Myocyte (in vitro differentiated cells): ENCODE measurements around the gene LARGE2. TPM values are rescaled to one million over a fixed set of nuclear protein-coding genes. Genes with fewer than 3 reads are reported as not detected.

ENCODE experiments used
- DNase-seq: peaks from one replicate; pipeline ENCODE4 v3.0.0-alpha.2; 2012; ENCODE audit warnings: low read depth
- polyA plus RNA-seq: library from polyadenylated mRNA; unstranded; fragments of >200 nt; gene quantifications from one replicate; pipeline ENCODE4 v1.2.1, GENCODE V29; 2012; ENCODE audit warnings: missing spikeins
- total RNA-seq: library from RNA; depleted of rRNA; stranded (reverse); fragments of >200 nt; gene quantifications from 2 replicates; pipeline ENCODE4 v1.2.3, GENCODE V29; 2014

The LARGE2 gene
- not detected in 2 replicates for total RNA-seq
- polyA plus RNA-seq: not detected

DNA sequence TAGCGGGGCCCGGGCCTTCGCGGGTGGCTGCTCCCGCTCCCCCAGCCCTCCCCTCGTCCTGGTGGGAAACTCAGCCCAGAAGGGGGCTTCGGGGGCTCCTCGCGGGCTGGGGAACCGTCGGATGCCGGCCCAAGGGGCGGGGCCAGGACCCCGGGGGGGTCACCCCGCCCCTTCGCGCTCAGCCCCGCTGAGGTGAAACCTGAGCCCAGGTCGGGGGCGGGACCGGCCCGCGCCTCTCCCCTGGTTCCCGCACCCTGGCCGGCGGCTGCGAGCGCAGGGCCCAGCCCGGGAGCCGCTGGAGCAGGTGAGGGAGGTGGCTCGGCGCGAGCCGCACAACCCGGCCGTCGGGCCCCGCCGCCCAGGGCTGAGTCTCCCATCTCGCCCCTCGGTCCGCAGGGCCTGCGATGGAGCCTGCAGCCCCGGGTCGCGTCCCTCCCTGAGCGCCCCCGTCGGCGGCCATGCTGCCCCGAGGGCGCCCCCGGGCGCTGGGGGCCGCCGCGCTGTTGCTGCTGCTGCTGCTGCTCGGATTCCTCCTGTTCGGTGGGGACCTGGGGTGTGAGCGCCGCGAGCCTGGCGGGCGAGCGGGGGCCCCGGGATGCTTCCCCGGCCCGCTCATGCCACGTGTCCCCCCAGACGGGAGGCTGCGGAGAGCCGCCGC is at the start of gene LARGE2:
LARGE2 (plus strand) TSS at position 232 of the 658 bp plus-strand sequence; CDS start at position 459, 227 bp downstream.
- DNase-seq: no peak

- DNase-seq: no peak
Measured at GRCh38 chr11:45876401-45876800, 46.1 kb upstream of the LARGE2 start.

DNA sequence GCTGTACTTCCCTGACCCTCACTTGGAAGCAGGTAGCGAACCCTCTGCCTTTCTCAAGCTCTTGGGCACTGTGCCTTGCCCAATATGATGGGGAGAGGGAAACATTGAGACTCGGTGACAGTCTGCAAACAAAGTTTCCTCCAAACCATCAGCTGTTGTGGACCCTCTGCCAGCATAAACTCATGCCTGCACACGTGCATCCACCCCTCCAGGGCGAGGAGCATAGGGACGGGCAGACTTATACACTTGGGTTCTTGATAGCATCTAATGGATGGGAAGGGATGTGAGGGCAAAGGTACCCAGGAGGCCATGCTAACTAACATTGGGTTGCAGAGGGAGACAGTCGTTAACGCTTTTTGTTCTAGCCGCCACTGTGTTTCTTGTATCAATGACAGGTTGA is 45.2 kb upstream of the LARGE2 start:
- DNase-seq: no peak

- no peak for DNase-seq
Measured at GRCh38 chr11:45877845-45878244, 44.6 kb upstream of the LARGE2 start.

DNA sequence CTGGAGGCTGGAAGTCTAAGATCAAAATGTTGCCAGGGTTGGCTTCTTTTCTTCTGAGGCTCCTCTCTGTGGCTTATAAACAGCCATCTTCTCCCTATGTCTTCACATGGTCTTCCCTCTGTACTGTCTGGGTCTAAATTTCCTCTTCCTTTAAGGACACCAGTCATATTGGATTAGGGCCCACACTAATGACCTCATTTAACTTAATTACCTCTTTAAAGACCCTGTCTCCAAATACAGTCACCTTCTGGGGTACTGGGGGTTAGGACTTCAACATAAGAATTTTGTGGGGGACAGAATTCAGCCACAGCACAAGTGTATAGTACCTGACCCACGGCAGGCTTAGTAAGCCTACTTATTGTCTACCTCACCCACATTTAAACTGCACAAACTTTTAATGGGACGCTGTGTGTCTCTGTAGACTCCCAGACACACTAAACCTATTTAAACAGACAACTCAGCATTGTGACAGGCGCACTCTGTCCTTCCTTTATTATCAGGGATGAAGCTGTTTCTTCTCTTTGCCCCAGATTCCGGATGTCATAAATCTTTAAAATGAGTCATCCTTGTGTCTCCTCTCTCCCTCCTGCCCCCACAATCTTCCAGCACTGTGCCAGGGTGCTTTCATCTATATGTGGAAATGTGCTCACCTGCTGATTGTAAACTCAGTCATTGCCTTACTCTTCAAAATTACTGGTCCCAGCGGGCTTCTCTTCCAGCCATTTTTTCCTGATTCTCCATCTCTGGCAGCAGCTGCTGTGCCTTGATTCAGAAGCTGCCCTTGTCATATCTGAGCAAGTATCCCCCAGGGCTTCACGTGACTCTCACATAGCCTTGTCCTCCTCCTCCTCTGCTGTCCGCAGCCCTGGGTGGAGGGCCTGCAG is 42.4 kb upstream of the LARGE2 start:
- no peak for DNase-seq

- DNase-seq: no peak
Measured at GRCh38 chr11:45880772-45881570, 41.5 kb upstream of the LARGE2 start.

- peak; percentile 35 for DNase-seq
Measured at GRCh38 chr11:45881708-45882368, 40.6 kb upstream of the LARGE2 start.

DNA sequence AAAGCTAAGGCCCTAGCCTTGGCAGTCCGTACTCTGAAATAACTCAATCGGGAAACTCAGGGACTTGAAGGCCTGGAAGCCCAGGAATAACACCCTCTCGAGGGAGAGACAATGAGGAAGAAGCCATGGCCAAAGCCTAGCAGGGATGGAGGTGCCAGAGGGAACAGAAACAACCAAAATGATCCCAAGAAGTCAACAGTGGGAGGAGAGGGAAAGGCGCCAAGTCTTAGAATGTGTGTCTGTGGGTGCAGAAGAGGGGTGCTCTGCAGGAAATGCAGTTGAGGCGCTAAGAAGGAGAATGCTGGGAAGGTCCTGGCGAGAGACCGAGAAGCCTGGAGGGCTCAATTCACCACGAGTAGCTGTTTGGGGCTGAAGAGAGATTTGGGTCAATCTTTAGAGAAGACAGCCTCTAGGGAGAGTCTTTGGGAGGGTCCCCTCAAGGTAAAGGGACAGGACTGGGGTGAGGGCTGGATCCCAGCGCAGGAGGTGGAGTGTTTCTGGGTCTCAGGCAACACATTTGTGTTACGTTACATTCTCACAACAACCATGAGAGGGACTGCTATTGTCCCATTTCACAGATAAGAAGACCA is 37.8 kb upstream of the LARGE2 start:
- no peak for DNase-seq

GRCh38 chr11:45885274-45885920 is 37.1 kb upstream of the LARGE2 start, which contains the start of gene MAPK8IP1:
Gene MAPK8IP1, plus strand, starts transcription at chr11:45885651. Its CDS starts 170 bp downstream, at chr11:45885821.
- DNase-seq: peak; percentile 49

DNA sequence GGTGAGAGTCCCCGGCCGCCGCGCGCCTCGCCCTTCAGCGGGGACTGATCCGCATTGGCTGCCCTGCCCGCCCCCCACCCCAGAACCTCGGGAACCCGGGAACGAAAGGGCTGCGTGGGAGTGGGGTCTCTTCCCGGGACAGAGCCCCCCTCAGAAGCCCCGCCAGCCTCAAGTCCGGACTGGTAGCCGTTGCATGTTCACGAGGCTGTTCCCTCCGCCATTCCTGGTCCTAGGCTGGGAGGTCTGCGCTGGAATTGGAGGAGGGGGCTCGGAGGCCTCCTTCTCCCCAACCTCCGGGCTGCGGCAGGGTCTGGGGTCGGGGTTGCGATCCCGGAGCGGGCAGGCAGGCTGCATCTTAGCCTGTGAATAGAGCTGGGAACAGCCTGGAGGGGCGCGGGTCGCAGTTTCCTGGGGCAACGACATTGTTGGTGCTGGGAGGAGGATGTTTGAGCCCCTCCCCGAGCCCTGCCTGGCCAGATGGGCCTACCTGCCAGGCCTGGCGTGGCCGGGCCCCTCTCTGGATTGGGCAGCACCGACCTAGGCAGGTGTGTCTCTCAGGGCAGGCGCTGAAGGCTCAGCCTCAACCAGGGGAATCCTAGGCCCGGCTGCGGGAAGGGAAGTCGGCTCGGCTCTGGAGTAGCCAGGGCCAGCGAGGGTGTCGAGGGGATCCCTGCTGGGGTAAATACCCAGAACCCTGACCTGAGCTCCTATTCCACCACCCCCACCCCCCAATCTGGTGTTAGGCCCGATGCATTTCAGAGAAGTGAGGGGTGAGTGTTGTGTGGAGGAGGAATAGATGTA is 36.3 kb upstream of the LARGE2 start:
- no peak for DNase-seq

DNA sequence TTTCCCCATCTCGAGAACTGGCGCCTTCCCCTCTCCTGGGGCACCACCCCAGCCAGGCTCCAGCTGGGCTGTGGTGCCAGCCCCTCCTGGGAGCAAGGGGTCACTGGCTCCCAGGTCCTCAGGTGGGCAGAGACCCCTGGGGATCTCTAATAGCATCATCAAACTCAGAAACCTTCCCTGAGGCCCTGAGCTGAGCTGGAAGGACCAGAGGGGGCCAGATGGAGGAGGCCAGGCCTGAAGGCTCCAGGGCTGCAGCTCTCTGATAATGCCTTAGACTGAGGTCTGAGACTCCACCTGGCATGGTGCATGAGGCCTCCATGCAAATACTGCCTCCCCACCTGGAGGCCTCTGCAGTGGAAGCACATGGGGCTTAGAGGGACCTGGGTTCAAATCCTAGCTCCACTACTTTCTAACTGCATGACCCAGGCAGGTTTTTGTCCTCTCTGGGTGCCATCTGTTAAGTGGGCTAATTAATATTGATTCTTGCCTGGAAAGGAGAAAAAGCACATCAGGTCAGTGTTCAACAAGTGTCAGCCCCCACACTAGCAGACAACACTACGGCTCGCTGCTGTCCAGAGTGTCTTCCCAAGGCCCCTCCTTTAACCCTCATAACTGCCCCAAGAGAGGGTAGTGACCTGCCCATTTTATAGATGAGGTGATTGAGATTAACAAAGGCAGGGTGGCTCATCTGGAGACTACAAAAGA is 35.5 kb upstream of the LARGE2 start:
- DNase-seq: no peak

DNA sequence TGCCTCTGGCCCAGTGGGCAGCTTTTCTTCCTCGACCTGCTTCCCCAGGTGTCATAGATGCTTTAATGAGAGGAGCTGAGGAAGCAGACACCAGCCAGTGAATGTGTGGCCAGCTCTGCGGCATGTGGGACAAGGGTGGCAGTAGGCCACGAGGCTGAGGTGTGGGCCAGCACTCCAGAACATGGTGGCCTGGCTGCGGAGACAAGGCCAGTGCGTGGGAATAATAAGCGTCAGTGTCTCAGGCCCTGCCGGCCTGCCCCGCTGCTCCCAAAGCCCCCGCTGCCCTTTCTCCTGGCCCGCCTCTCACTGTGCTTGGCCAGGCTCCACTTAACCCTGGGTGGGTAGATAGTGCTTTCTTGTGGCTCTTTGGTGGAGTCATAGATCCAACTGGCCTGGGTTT is 34.9 kb upstream of the LARGE2 start:
- DNase-seq: no peak

- no peak for DNase-seq
Measured at GRCh38 chr11:45889555-45889954, 32.9 kb upstream of the LARGE2 start.

- DNase-seq: no peak
Measured at GRCh38 chr11:45889966-45890365, 32.5 kb upstream of the LARGE2 start.

DNA sequence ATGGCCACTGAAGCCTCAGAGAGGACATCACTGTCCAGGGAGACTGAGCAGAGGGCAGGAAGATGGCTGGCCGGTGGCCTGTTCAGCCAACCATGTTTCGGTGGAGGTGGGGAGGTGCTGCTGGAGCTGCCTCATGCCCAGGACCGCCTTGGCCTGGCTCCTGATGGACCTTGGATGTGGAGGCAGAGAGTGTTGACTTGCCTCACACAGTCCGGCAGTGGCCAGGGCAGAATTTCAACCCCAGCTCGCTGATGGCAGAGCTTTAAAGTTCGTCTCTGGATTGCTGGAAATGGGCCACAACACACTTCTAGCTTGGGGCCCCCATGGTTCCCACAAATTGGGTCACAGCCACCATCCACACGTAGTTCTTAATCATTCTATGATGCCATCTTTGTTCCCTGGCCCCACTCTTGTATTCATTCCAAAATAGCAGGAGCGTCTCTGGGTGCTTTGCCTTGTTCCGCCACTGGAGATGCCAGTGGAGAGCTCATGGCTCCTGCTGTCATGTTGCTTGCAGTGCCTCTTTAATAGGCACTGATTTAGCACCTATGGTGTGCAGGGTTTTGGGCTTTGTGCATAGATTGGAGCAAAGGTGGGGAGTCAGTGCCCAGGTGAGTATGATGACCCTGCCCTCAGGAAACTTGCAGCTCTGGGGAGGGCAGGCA is 31.4 kb upstream of the LARGE2 start:
- DNase-seq: no peak

DNA sequence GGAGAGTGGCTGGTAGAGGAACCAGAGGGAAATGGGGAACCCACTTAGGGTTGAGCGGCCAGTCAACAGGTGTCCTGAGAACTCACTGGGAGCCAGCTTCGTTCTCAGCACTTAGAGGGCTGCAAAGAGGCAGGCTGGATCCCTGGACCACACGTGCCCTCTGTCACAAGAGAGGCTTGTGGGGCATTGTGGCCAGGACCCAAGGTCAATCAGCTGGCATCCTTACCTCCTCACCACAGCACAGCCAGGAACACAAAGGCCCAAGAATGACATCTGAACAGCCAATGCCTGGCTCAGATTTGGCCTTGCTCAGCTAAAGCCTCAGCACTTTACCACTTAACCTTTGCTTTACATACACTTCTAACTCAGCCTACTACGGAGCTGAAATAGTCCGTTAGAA is 29.6 kb upstream of the LARGE2 start:
- no peak for DNase-seq

- no peak for DNase-seq
Measured at GRCh38 chr11:45894555-45895247, 27.8 kb upstream of the LARGE2 start.
